Central memory CD8-positive, alpha-beta T cell (primary cell): ENCODE results near the gene RAB42.
"Not testable (repeated sequence)": the region's sequence is repeated elsewhere in the genome, so short reads cannot be mapped to it uniquely, and the experiment has no call there.

ENCODE experiments used
- ATAC-seq: fragments of 150-1000 bp; cut with Tn5 transposase; replicated peaks from 2 replicates; pipeline ENCODE4 v1.10.0; 2022; ENCODE audit warnings: mild to moderate bottlenecking, moderate FRiP score, moderate number of reproducible peaks; ENCODE audit not compliant: poor library complexity, severe bottlenecking; ENCODE audit errors: extremely low read depth
- DNase-seq, 2 donors: peaks; one replicate each; pipeline ENCODE4 v3.0.0; 2021; ENCODE audit warnings: low spot score in 2 of 2
- H3K27ac Mint-ChIP-seq: one replicate; pipeline ENCODE4 v1.8.0; 2022; ENCODE audit warnings: low read depth, mild to moderate bottlenecking, moderate library complexity, mixed read lengths
- H3K27me3 Mint-ChIP-seq: one replicate; pipeline ENCODE4 v1.8.0; 2022; ENCODE audit warnings: mixed read lengths
- H3K36me3 Mint-ChIP-seq: one replicate; pipeline ENCODE4 v1.8.0; 2022; ENCODE audit warnings: mild to moderate bottlenecking, moderate library complexity, mixed read lengths; ENCODE audit not compliant: insufficient read depth
- H3K4me1 Mint-ChIP-seq: one replicate; pipeline ENCODE4 v1.8.0; 2022; ENCODE audit warnings: mixed read lengths
- H3K4me3 Mint-ChIP-seq: one replicate; pipeline ENCODE4 v1.8.0; 2022; ENCODE audit warnings: mild to moderate bottlenecking, moderate library complexity, mixed read lengths
- H3K9me3 Mint-ChIP-seq: one replicate; pipeline ENCODE4 v1.8.0; 2022; ENCODE audit warnings: mixed read lengths

RAB42 gene

DNA sequence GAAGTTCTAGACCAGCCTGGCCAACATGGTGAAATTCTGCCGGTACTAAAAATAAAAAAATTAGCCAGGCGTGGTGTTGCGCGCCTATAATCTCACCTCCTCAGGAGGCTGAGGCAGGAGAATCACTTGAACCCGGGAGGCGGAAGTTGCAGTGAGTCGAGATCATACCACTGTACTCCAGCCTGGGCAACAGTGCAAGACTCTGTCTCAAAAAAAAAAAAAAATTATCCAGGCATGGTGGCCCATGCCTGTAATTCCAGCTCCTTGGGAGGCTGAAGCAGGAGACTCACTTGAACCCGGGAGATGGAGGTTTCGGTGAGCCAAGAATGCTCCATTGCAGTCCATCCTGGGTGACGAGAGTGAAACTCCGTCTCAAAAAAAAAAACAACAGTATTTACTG, 18.5 kb upstream of the RAB42 start:
- Mint-ChIP-seq H3K4me3 (no peak overlapping the region), H3K36me3 (peaks cover 71% of the 10 kb centered on the region)
- no peak for ATAC-seq

DNA sequence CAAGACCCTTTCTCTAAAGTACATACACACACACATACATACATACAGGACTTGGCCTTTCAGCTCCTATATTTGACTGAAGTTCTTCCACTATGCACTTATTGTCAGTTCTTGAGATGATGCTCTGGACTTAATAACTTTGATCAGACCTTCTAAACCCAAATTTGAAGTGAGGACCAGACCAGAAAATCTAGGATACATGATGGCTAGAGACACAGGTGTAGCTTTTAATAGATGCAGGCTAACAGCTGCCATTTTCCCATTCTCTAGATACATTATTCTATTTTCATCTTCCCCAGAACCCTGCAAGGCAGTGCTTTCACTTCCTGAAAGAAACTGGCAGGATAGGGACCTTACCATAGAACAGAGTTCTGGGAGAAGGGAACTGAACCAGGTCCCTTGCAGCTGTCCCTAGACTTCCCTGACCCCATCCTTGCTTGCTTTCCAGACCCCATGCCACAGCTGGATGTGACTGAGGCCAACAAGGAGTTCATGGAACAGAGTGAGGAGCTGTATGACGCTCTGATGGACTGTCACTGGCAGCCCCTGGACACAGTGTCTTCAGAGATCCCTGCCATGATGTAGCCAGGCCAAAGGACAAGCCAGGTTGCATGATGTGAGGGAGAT, 14.9 kb upstream of the RAB42 start:
- Mint-ChIP-seq H3K36me3 (peaks cover 81% of the 10 kb centered on the region), H3K9me3 (no peaks in the 10 kb centered on the region), H3K27me3 (no peaks in the 10 kb centered on the region), H3K4me3 (no peak overlapping the region), H3K27ac (no peak overlapping the region), H3K4me1 (peaks cover 32% of the 10 kb centered on the region)
- ATAC-seq (no peak), DNase-seq (no peak)

More for the DNA sequence above, 18.5 kb upstream of the RAB42 start:
- Mint-ChIP-seq H3K9me3 (no peaks in the 10 kb centered on the region), H3K27ac (no peak overlapping the region), H3K4me1 (peaks cover 8% of the 10 kb centered on the region), H3K27me3 (no peaks in the 10 kb centered on the region)
- no peak for DNase-seq

- Mint-ChIP-seq H3K4me3 (no peak overlapping the region), H3K27ac (peak overlapping the region; percentile 64)
- DNase-seq: no peak
These were observed 14.1 kb upstream of the RAB42 start for GRCh38 chr1:28577738-28578536.

DNA sequence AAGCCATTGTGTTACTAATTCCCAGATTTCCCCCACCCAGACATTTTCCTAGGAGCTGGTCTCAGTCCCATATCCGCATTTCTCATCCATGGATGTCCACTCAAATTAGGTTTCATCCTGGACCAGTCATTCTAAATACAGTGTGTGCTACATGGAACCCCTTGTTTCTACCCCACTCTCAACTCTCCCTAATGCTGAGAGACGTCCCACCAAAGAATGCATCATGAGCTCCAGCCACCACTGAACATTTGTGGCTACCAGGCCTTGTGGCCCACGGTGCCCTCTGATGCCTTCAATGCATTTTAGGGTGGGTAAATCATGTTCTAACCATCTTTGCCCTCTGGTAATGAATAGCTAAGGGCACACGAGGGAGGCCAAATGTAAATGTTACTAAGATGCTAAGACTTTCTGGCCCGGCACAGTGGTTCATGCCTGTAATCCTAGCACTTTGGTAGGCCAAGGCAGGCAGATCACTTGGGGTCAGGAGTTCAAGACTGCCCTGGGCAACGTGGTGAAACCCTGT, 13.3 kb upstream of the RAB42 start:
- Mint-ChIP-seq H3K4me3 (peak overlapping the region; percentile 94), H3K36me3 (peaks cover 73% of the 10 kb centered on the region), H3K9me3 (no peaks in the 10 kb centered on the region), H3K27me3 (no peaks in the 10 kb centered on the region), H3K4me1 (peaks cover 42% of the 10 kb centered on the region), H3K27ac (no peak overlapping the region)
- no peak for ATAC-seq
- DNase-seq: no peak

More at GRCh38 chr1:28577738-28578536, 14.1 kb upstream of the RAB42 start:
- ATAC-seq: no peak
- H3K36me3 Mint-ChIP-seq: peaks cover 78% of the 10 kb centered on the region
- peaks cover 38% of the 10 kb centered on the region for H3K4me1 Mint-ChIP-seq
- no peaks in the 10 kb centered on the region for H3K9me3 Mint-ChIP-seq
- H3K27me3 Mint-ChIP-seq: no peaks in the 10 kb centered on the region

- peak overlapping the region; percentile 89 for H3K27ac Mint-ChIP-seq
- peaks cover 42% of the 10 kb centered on the region for H3K4me1 Mint-ChIP-seq
- H3K27me3 Mint-ChIP-seq: no peaks in the 10 kb centered on the region
- no peak for ATAC-seq
- DNase-seq: no peak
- H3K9me3 Mint-ChIP-seq: no peaks in the 10 kb centered on the region
- H3K4me3 Mint-ChIP-seq: peak overlapping the region; percentile 94
- peaks cover 69% of the 10 kb centered on the region for H3K36me3 Mint-ChIP-seq
These were observed 12.7 kb upstream of the RAB42 start for GRCh38 chr1:28579401-28579800.

DNA sequence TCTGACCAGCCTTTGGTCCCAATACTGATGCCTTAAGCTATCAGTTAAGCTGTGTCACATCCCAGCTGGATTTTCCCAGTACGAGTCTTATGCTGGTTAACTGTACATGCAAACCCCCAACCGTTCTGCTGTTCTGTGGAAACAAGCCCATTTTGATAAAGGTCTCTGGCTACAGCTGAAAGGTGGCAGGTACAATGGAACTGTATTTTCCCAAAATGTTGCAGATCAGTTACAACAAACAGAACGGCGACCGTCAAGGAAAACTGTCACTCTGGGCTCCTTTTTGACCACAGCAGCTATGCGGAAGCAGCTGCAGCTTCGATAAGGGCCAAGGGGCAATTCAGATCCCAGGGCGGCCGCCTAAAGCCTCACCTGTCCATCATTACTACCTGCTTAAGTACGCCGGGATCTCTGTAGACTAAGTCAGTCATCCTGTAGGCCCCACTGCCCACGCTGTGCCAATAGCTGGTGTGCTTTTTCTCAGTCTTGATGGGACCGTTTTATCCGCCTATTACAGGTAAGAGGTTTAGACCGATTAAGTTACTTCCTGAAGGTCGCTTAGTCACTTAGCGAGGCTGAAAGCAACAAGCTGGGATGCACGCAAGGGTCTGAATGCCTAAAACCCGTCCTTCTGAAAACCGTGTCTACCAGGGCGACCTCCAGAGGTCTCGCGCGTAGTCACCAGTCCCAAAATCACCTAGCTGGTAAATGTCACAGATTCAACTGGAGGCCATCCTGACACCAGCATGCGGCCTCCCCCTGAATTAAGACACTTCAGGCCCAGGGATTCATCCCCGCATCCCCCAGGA, 11.1 kb upstream of the RAB42 start:
- peaks cover 58% of the 10 kb centered on the region for H3K36me3 Mint-ChIP-seq

GRCh38 chr1:28581531-28582247, 10.4 kb upstream of the RAB42 start:
- peaks cover 52% of the 10 kb centered on the region for H3K36me3 Mint-ChIP-seq
- ATAC-seq: peak; percentile 86

More for the DNA sequence above, 11.1 kb upstream of the RAB42 start:
- Mint-ChIP-seq H3K27ac (peak overlapping the region; percentile 89), H3K4me1 (peaks cover 42% of the 10 kb centered on the region), H3K9me3 (no peaks in the 10 kb centered on the region), H3K4me3 (peak overlapping the region; percentile 94), H3K27me3 (no peaks in the 10 kb centered on the region)
- ATAC-seq (peak; percentile 66), DNase-seq (peak; percentile 34 to 52)

GRCh38 chr1:28582248-28582615, 9.8 kb upstream of the RAB42 start:
- H3K27me3 Mint-ChIP-seq: no peaks in the 10 kb centered on the region
- peak overlapping the region; percentile 89 for H3K27ac Mint-ChIP-seq
- peak; percentile 4 for ATAC-seq

More at GRCh38 chr1:28581531-28582247, 10.4 kb upstream of the RAB42 start:
- DNase-seq: peak; percentile 87 to 89
- H3K9me3 Mint-ChIP-seq: no peaks in the 10 kb centered on the region
- H3K27me3 Mint-ChIP-seq: no peaks in the 10 kb centered on the region
- H3K27ac Mint-ChIP-seq: peak overlapping the region; percentile 89
- H3K4me3 Mint-ChIP-seq: peak overlapping the region; percentile 94
- H3K4me1 Mint-ChIP-seq: peaks cover 42% of the 10 kb centered on the region

DNA sequence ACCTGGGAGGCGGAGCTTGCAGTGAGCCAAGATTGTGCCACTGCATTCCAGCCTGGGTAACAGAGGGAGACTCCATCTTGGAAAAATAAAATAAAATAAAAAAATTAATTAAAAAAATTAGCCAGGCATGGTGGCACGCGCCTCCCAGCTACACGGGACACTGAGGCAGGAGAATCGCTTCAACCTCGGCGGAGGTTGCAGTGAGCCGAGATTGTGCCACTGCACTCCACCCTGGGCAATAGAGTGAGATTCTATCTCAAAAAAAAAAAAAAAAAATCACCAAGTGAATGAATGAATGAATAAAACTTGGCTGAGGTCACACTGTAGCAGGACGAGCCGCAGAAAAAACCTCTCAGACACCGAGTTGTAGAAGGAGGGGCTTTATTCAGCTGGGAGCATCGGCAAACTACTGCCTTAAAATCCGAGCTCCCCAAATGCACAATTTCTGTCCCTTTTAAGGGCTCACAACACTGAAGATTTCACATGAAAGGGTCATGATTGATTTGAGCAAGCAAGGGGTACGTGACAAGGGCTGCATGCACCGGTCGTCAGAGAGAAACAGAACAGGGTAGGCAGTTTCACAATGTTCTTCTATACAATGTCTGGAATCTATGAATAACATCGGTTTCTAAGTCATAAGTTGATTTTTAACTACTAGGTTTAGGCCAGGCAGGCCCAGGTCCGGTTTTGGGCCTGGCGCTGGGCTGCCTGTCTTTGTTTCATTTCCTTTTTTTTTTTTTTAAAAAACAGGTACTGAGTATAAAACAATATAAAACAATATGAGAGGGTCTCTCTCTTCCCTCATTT, 5.3 kb upstream of the RAB42 start:
- H3K4me3 Mint-ChIP-seq, DNase-seq, H3K9me3 Mint-ChIP-seq, H3K27ac Mint-ChIP-seq, ATAC-seq, H3K27me3 Mint-ChIP-seq, H3K36me3 Mint-ChIP-seq: not testable (repeated sequence)
- H3K4me1 Mint-ChIP-seq: peaks cover 16% of the 10 kb centered on the region

More at GRCh38 chr1:28582248-28582615, 9.8 kb upstream of the RAB42 start:
- H3K4me3 Mint-ChIP-seq: peak overlapping the region; percentile 94
- DNase-seq: no peak
- H3K4me1 Mint-ChIP-seq: peaks cover 42% of the 10 kb centered on the region
- H3K9me3 Mint-ChIP-seq: no peaks in the 10 kb centered on the region
- H3K36me3 Mint-ChIP-seq: peaks cover 51% of the 10 kb centered on the region

- Mint-ChIP-seq H3K4me3 (peak overlapping the region; percentile 75), H3K27me3 (peaks cover 16% of the 10 kb centered on the region), H3K27ac (no peak overlapping the region), H3K4me1 (peaks cover 8% of the 10 kb centered on the region), H3K36me3 (no peaks in the 10 kb centered on the region), H3K9me3 (no peaks in the 10 kb centered on the region)
- DNase-seq (no peak), ATAC-seq (peak; percentile 40)
These were observed 431 bp downstream of the RAB42 start for GRCh38 chr1:28592321-28593071.

- ATAC-seq, H3K36me3 Mint-ChIP-seq, H3K4me3 Mint-ChIP-seq, H3K4me1 Mint-ChIP-seq, H3K9me3 Mint-ChIP-seq, DNase-seq, H3K27ac Mint-ChIP-seq: not testable (repeated sequence)
- H3K27me3 Mint-ChIP-seq: peaks cover 16% of the 10 kb centered on the region
These were observed 1.9 kb downstream of the RAB42 start for GRCh38 chr1:28593988-28594356.
